Stimulated activated CD4-positive, alpha-beta T cell treated with anti-CD3 and anti-CD28 coated beads, Interleukin-4, amount 100 ng/mL, for 4 hours (primary cell): ENCODE measurements around the gene HYPK.

ENCODE experiments used
- DNase-seq, 2 experiments: peaks; one replicate each; pipeline ENCODE4 v3.0.0-alpha.2; 2020

The HYPK gene

GRCh38 chr15:43800286-43801141 is at the start of gene HYPK:
Gene HYPK, plus strand, starts transcription at chr15:43800599. Its CDS starts 24 bp downstream, at chr15:43800623.
- peak; percentile 87 to 92 for DNase-seq

DNA sequence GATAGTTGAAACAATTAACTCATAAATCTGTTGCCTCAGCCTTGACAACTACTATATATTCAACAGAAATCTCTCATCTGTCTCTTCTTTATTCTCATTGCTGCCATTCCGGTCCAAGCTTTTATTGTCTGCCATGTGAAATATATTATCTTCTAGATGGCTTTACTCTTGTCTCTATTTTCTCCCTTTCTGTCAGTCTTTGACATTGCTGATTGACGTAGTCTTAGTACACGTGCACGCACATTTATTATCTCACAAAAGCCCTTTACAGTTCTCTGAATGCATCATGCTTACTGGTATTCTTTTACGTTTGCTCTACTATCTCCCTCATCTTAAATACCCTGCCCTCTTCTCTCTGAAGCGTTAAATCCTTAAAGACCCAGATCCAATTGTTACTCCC is 48.5 kb upstream of the HYPK start:
- DNase-seq: no peak

DNA sequence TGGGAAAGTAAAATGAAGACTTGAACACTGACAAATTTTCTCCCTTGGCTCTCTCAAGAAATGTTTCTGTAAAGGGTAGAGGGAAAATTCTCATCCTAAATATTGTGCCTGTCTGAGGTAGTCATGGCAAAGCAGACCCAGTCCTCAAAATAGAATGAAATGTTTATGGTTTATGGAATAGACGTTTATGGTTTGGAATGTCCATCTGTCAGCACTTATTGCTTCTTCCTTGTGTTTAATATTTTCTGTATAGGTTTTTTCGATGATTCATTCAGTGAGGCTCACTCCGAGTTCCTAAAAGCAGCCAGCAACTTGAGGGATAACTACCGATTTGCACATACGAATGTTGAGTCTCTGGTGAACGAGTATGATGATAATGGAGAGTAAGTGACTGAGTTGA is 37.6 kb upstream of the HYPK start:
- no peak for DNase-seq

- no peak for DNase-seq
Observed at GRCh38 chr15:43763819-43764446, 36.5 kb upstream of the HYPK start.

- peak; percentile 51 to 52 for DNase-seq
Observed at GRCh38 chr15:43769584-43770228, 30.7 kb upstream of the HYPK start.

DNA sequence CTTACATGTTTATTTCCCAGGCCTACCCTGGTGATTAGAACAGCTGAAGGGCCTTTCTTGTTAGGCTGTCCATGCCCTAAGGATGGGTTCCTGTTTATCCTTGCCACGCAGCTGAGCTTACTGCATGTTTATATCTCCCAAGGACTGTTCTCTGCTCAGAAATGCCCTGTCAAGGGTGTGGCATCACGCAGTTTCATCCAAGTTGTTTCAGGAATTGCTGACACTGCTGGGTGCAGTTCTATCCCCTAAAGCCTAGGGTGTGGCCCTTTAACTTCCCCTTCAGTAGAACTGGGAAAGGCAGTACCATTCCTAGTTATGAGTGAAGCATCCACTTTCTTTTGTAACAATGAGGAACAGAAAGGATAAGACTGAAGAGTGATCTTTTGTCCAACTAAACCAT is 28.6 kb upstream of the HYPK start:
- no peak for DNase-seq

DNA sequence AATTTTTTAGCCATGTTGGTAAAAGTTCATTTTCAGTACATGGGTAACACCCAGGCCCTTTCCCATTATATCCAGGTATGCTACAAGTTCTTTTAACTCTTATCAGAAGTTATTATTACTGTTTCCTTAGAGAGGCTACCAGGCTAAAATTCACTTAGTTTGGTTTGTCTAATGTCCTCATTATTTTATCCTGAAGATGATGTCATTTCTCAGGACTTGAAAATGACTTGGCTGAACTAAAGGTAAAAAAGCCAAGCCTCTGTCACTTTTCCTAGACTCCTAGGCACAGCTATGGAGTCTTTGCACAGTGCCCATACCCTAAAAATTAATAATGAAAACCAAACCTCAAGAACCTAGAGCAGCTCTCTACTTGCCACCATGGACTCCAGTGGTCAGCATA is 27.8 kb upstream of the HYPK start:
- no peak for DNase-seq

GRCh38 chr15:43774062-43774461 is 26.3 kb upstream of the HYPK start:
- no peak for DNase-seq

- DNase-seq: no peak
Observed at GRCh38 chr15:43775411-43775965, 24.9 kb upstream of the HYPK start.

DNA sequence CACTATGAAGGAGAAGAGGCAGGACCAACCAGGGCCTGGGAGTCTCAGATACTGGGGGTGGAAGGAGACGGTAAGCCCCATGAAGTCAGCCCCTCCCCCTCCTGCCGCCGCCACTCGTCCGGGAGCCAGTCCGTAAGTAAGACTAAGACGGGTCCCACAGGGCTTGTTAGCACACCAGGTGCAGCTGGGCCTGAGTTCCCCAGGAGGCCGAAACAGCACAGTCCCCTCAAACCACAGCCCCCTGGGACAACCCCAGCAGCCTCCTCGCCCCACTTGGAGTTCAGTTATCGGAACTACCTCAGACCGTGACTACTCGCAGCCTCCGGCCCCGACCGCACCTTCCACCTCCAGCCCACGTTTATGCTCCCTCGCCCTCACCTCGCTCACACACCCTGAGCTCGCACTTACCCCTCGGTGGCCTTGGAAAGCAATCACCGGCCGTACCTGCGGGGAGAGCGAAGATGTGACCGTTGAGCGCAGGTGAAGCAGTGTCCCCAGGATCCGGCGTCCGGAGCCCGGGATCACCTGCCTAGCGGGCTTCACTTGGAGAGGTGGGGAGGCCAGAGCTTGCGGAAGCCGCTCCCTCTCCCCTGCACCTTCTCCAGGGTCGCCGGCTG is 24.2 kb upstream of the HYPK start:
- DNase-seq: peak in 1 of 2 experiments; percentile 10

GRCh38 chr15:43776718-43777266 is 23.6 kb upstream of the HYPK start, which contains the start of gene ELL3:
Gene ELL3, minus strand, starts transcription at chr15:43776966. Its CDS starts 65 bp downstream, at chr15:43776901.
- DNase-seq: peak; percentile 73 to 75

- peak; percentile 74 to 80 for DNase-seq
Observed at GRCh38 chr15:43777267-43777914, 23.0 kb upstream of the HYPK start.

DNA sequence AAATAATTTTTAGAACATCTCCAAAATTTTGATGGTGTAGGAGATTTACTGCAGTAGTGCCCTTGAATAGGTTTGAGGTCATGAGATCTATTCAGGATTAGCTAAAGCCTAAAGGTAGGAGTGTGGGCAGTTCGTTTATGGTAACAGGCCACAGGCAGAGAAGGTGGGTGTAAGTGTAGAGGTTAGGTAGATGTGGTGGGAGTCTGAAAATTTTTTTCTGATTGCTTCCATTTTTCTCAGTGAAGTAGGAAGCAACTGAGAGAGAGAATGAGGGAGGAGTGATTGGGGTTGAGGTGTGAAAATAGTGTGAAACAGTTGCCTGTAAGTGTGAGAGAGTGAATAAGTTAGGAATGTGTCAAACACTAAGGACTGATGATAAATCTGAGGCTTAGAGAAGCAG is 21.4 kb upstream of the HYPK start:
- DNase-seq: no peak

DNA sequence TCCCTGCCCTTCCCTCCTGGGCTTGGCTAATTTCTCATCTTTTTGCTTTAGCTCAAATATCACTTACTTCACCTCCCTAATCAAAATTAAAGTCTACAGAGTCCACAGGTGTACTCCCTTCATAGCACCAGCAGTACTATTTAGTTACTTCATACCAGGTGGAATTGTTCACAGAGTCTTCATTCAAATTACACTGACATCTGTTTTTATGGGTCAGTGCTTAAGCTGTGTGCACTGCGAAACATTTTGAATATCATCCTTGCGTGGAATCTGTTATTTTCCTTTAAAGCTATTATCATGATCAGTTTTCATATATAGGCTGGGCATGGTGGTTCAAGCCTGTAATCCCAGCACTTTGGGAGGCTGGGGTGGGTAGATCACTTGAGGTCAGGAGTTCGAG is 11.0 kb upstream of the HYPK start:
- DNase-seq: no peak

DNA sequence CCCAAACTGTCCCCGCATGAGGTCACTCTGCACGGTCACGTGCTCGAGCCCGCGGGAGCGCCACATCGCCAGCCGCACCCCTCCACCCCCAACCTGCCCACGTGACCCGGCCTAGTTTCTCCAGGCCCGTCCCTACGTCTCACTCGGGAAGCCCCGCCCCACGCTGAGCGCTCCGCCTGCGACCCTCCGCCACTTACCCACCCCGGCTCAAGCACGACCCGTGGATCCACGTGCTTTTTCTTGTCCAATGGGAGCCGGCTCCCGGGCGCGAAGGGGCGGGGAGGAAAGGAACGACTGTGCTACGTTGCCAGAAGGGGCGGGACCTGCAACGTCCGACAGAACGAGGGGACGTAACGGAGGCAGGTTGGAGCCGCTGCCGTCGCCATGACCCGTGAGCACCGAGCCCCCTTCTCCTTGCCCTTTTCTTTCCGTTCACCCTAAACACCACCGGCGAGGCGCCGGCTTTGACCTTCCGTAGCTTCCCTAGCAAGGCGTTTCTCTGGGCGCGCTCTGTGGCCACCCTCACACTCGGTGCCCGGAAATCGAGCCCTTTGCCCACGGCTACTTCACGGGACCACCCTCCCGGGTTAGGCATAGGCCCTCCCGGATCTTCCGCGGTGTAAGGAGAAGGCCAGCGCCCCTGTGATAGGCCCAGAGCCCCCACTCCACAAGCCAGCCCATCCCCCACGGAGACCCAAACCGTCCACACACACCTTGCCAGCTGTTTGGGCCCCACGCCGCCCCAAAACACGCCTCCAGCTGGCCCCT is 8.2 kb upstream of the HYPK start, which contains the start of gene SERF2:
Gene SERF2 (plus strand): TSS at position 328 of the 768 bp plus-strand sequence. CDS start 57 bp downstream, at position 385.
- DNase-seq: peak; percentile 100

DNA sequence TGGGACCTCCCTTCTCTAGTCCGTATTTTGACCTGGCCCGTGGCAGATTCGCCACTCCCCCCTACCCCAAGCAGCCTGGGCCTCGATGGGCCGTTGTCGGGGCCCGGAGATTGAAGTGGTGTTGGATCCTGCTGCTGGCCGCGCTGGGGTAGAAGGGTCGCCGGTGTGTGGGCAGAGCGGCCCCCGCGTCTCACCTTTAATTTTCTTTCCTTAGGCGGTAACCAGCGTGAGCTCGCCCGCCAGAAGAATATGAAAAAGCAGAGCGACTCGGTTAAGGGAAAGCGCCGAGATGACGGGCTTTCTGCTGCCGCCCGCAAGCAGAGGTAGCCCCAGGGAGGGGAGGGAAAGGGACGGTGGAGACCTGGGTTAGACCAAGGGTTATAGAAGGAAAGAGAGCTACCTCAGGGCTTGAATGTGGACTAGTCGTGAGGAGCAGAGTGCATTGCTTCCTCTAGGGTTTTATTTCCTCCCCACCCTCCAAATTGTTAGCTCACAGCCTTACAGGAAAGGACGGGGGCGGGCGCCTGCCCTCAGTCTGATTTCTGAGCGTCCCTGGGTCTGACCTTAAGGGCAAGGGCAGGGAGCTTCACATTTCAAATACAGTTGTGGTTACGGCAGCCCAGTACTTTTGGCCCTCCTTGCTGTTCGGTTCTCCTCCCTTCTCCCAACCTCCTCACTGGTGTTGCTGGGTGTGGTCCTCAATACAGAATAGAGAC is 7.5 kb upstream of the HYPK start:
- peak in 1 of 2 experiments; percentile 32 for DNase-seq

- no peak for DNase-seq
Observed at GRCh38 chr15:43793647-43794046, 6.8 kb upstream of the HYPK start.

- no peak for DNase-seq
Observed at GRCh38 chr15:43794269-43795037, 5.9 kb upstream of the HYPK start.

DNA sequence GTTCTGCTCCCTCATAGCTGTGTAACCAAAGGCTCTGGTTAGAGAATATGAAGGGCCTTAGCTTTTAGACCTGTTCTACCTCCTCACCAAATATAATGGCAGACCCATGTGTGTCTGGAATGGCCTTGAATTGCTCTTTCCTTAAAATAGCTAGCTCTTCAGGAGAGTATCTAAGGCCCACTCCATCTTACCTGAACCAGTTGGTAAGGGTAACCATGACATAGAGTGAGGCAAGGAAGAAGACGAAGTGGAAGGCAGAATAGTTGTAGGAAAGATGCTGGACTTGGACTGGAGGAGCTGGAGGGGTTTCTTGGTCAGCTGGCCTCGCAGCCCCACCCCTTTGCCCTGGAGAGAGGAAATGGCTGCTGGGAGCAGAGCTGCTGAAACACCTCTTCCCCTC is 5.2 kb upstream of the HYPK start:
- no peak for DNase-seq

DNA sequence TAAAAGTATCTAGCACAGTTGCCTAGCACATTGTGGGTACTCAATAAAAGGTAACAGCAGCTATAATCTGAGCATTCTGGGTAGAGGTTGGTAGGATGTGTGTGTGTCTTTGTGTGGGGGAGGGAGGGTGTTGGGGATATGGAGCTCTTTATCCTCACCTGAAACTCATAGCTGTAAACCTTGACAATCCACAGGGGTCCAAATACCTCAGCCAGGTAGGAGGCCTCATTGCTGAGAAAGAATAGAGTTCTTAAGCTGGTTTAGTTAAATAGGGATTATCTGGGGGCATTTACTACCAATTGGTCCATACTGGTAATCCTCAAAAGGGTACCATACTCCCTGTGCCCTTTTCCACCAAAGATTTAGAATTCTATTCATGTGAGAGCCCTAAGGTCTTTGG is 4.4 kb upstream of the HYPK start:
- no peak for DNase-seq
